GM12873 (cell line): Measurements from ENCODE around the gene FHOD3.

ENCODE experiments used
- CTCF ChIP-seq: IDR thresholded peaks from 2 replicates; pipeline ENCODE4 v1.5.1; 2012; ENCODE audit warnings: low read depth, mild to moderate bottlenecking, moderate library complexity, low read length, control low read depth; ENCODE audit not compliant: insufficient read depth; ENCODE audit errors: missing control alignments

Gene FHOD3

GRCh38 chr18:36692371-36692770 is 394.9 kb downstream of the FHOD3 start:
- TF ChIP-seq CTCF: no peak

DNA sequence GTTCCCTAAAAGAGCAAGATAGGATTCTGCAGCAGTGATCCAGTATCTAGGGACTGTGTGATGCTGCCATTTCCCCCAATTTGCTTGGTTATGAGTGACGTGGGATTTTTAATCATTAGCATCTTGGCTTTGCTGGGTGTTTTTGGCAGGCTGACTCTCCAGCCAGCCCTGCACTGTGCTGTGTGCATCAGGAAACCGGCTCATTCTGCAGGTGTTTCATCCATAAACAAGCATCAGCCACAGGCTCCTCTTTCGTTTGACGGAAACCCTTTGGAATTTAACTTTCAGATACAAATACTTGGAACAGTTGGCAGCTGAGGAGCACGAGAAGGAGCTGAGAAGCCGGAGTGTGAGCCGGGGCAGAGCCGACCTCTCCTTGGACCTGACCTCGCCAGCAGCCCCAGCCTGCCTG is 395.4 kb downstream of the FHOD3 start:
- no peak for TF ChIP-seq CTCF

DNA sequence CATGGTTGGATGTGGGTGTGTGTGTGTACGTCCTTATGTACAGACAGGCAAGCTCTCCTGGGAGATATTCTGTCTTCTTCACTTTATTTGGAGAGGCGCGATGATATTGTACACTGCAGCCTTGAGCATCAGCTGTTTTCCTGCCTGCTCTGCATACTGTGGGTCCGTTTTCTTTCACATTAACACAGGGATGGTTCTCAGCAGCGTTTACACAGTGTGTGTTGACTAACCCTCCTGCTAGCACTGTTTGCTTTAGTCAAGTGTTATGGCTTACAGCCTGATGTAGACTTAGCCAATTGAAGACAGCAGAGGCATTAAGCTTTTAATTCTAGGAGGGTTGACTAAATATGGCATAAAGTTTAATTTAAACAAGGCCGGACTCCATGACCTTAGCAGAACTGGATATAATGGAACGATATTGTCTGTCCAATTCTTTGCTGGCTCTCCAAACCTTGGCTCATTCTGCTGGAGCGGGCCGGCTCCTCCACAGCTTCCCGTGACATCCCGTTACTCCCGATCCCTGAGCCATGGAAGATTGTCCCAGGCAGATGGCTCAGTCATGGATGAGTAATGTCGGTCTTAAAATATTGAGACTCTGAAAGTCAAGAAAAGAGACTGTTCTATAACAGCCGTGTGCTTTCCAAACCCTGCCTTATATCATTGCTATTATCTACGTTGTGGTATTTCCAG is 396.6 kb downstream of the FHOD3 start:
- no peak for TF ChIP-seq CTCF

DNA sequence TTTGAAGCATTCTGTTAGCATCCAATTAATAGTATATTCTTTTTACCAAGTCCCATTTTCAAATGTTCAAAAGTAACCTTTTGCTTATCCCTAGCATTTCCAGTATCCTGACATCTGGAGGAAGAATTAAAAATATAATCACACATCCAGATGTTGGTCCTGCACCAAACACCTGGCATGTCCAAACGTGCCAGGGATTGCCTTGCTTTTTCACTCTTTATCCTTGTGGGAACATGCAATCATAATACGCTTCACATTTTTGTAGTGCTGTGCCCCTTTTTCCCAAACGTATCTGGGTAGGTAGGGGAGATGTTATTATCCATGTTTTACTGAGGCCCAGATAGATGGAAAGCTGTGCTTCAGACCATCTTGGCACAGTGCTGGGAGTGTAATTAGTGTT is 398.3 kb downstream of the FHOD3 start:
- no peak for TF ChIP-seq CTCF

- no peak for TF ChIP-seq CTCF
Observed at GRCh38 chr18:36697905-36698304, 400.4 kb downstream of the FHOD3 start.

- TF ChIP-seq CTCF: no peak
Observed at GRCh38 chr18:36700955-36701354, 403.4 kb downstream of the FHOD3 start.

GRCh38 chr18:36702401-36703013 is 405.0 kb downstream of the FHOD3 start:
- no peak for TF ChIP-seq CTCF
